Endodermal cell (in vitro differentiated cells): ENCODE results near the gene FAM174C. TPM values are rescaled to one million over a fixed set of nuclear protein-coding genes. Genes with fewer than 3 reads are reported as not detected.

Experiments used
- DNase-seq: peaks from one replicate; pipeline ENCODE4 v3.0.0-alpha.2; 2017
- H3K27ac ChIP-seq: 2 replicates; pipeline ENCODE4 v1.5.1; 2013; ENCODE audit warnings: mild to moderate bottlenecking, low read depth, low read length, moderate library complexity
- H3K27me3 ChIP-seq: 2 replicates; pipeline ENCODE4 v1.6.1; 2013; ENCODE audit warnings: mild to moderate bottlenecking, low read length, moderate library complexity; ENCODE audit not compliant: insufficient read depth, control insufficient read depth, poor library complexity, severe bottlenecking
- H3K36me3 ChIP-seq: 2 replicates; pipeline ENCODE4 v1.7.0; 2013; ENCODE audit warnings: mild to moderate bottlenecking, low read length, moderate library complexity; ENCODE audit not compliant: control insufficient read depth, insufficient read depth
- H3K4me1 ChIP-seq: one replicate; pipeline ENCODE4 v1.7.0; 2013; ENCODE audit warnings: low read length; ENCODE audit not compliant: control insufficient read depth, insufficient read depth
- H3K4me3 ChIP-seq: 2 replicates; pipeline ENCODE4 v1.5.1; 2013; ENCODE audit warnings: mild to moderate bottlenecking, low read length, moderate library complexity
- H3K9ac ChIP-seq: 2 replicates; pipeline ENCODE4 v1.6.1; 2013; ENCODE audit warnings: mild to moderate bottlenecking, low read length, moderate library complexity; ENCODE audit not compliant: poor library complexity, severe bottlenecking; ENCODE audit errors: extremely low read depth
- H3K9me3 ChIP-seq: 2 replicates; pipeline ENCODE4 v1.6.1; 2013; ENCODE audit warnings: mild to moderate bottlenecking, low read length, moderate library complexity; ENCODE audit not compliant: control insufficient read depth
- H3K27ac Mint-ChIP-seq: 2 replicates; pipeline ENCODE4 v1.8.0; 2020; ENCODE audit warnings: mixed read lengths
- H3K27me3 Mint-ChIP-seq: 2 replicates; pipeline ENCODE4 v1.8.0; 2021; ENCODE audit warnings: mild to moderate bottlenecking, mixed read lengths; ENCODE audit not compliant: insufficient read depth
- H3K36me3 Mint-ChIP-seq: 2 replicates; pipeline ENCODE4 v1.8.0; 2020; ENCODE audit warnings: low read depth, mixed read lengths
- H3K4me1 Mint-ChIP-seq: 2 replicates; pipeline ENCODE4 v1.8.0; 2020; ENCODE audit warnings: mixed read lengths
- H3K4me3 Mint-ChIP-seq: 2 replicates; pipeline ENCODE4 v1.8.0; 2020; ENCODE audit warnings: mild to moderate bottlenecking, moderate library complexity, mixed read lengths
- H3K9me3 Mint-ChIP-seq: 2 replicates; pipeline ENCODE4 v1.8.0; 2020; ENCODE audit warnings: mild to moderate bottlenecking, mixed read lengths
- WGBS, 2 experiments: methylation state at CpG; one replicate each; pipeline versions ENCODE4 v1.1.5 to v1.1.7; 2013; ENCODE audit warnings: missing lambda C conversion rate in 2 of 2, mixed read lengths in 1 of 2; ENCODE audit not compliant: insufficient coverage in 1 of 2, insufficient read length in 1 of 2; 5-methylcytosine and 5-hydroxymethylcytosine counted together
- total RNA-seq, 2 donors: library from RNA; stranded (reverse); fragmentation: NEBNext Ultra II Directional in 1 of 2; extraction: Animal tissue kit (Norgen Biotek cat#: 25700) in 1 of 2; gene quantifications; 2 replicates in 1 of 2; 3 replicates in 1 of 2; pipeline ENCODE4 v1.2.1, GENCODE V29; 2021
- TF ChIP-seq, protein P1 (sequence below): fragments of 200-600 bp; sonication (generic); conservative IDR thresholded peaks from 2 replicates; pipeline ENCODE4 v1.5.0; 2021; ENCODE audit warnings: antibody characterized with exemption, mild to moderate bottlenecking

FAM174C gene
- total RNA-seq, 2 donors from 2014 or later = 45.1 to 46.0 TPM

DNA sequence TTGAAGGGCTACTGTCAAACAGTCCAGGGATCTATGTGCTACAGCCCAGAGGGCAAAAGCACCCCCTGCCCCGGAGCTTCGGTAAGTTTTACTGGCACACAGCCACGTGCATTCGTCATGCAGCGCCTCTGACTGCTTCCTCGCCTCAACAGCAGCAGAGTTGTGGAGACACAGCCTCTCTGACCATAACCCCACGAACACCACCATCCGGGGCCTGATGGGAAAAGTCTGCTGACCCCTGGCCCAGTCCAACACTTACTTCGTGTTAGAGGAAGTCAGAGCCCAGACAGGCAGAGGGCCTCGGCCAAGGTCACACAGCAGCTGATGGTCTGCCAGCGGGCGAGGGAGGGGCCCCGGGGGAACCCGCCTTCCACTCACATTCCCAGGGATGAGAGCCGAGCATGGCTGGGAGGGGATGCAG lies 42.7 kb upstream of the FAM174C start:
- H3K4me3 Mint-ChIP-seq = no peak overlapping the region
- peaks cover 10% of the 10 kb centered on the region for H3K36me3 ChIP-seq
- WGBS, 2 experiments = 86 to 92% methylated on average over 4 to 15 of the region's 15 CpGs

DNA sequence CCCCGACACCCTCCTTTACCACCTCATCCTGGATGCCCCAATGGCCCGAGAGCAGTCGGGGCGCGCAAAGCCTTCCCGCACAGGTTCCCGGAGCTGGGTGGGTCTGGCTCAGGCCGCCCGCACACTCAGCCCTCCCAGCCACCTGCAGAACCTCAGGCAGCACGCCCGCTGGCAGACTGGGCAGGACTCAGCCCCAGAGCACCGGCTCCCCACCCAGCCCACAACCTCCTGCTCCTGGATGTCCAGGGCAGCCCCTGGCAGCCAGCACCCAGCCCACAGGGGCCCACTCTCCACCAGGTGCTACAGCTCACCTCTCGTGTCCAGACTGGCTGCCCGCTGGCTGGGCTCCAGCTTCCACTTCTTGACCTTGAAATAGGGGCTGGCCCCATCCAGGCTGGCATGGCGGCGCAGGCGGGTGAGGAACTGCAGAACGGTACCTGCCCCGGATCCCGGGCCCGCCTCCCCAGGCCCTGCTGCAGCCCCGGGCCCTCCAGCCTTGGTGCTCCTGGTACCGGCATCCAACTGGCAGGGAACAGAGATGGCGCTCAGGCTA lies 42.1 kb upstream of the FAM174C start:
- WGBS, 2 experiments = 96% methylated on average over 18 to 24 of the region's 24 CpGs
- no peaks in the 10 kb centered on the region for H3K27me3 Mint-ChIP-seq
- Histone ChIP-seq H3K36me3 (peaks cover 10% of the 10 kb centered on the region), H3K27me3 (no peaks in the 10 kb centered on the region), H3K9me3 (no peaks in the 10 kb centered on the region), H3K4me3 (no peak overlapping the region), H3K27ac (no peak overlapping the region), H3K9ac (no peak overlapping the region), H3K4me1 (no peaks in the 10 kb centered on the region)
- H3K4me1 Mint-ChIP-seq = no peaks in the 10 kb centered on the region
- H3K4me3 Mint-ChIP-seq = no peak overlapping the region
- TF ChIP-seq, protein P1, sequence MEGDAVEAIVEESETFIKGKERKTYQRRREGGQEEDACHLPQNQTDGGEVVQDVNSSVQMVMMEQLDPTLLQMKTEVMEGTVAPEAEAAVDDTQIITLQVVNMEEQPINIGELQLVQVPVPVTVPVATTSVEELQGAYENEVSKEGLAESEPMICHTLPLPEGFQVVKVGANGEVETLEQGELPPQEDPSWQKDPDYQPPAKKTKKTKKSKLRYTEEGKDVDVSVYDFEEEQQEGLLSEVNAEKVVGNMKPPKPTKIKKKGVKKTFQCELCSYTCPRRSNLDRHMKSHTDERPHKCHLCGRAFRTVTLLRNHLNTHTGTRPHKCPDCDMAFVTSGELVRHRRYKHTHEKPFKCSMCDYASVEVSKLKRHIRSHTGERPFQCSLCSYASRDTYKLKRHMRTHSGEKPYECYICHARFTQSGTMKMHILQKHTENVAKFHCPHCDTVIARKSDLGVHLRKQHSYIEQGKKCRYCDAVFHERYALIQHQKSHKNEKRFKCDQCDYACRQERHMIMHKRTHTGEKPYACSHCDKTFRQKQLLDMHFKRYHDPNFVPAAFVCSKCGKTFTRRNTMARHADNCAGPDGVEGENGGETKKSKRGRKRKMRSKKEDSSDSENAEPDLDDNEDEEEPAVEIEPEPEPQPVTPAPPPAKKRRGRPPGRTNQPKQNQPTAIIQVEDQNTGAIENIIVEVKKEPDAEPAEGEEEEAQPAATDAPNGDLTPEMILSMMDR = no peak
- DNase-seq = no peak
- peaks cover 15% of the 10 kb centered on the region for H3K36me3 Mint-ChIP-seq
- H3K27ac Mint-ChIP-seq = no peak overlapping the region
- H3K9me3 Mint-ChIP-seq = no peaks in the 10 kb centered on the region

More for the DNA sequence above, 42.7 kb upstream of the FAM174C start:
- Histone ChIP-seq H3K4me1 (no peaks in the 10 kb centered on the region), H3K9me3 (no peaks in the 10 kb centered on the region), H3K27ac (no peak overlapping the region), H3K9ac (no peak overlapping the region), H3K27me3 (no peaks in the 10 kb centered on the region), H3K4me3 (no peak overlapping the region)
- no peaks in the 10 kb centered on the region for H3K27me3 Mint-ChIP-seq
- peaks cover 17% of the 10 kb centered on the region for H3K36me3 Mint-ChIP-seq
- H3K4me1 Mint-ChIP-seq = no peaks in the 10 kb centered on the region
- H3K27ac Mint-ChIP-seq = no peak overlapping the region
- DNase-seq = no peak
- H3K9me3 Mint-ChIP-seq = no peaks in the 10 kb centered on the region
- TF ChIP-seq, protein P1 = no peak

DNA sequence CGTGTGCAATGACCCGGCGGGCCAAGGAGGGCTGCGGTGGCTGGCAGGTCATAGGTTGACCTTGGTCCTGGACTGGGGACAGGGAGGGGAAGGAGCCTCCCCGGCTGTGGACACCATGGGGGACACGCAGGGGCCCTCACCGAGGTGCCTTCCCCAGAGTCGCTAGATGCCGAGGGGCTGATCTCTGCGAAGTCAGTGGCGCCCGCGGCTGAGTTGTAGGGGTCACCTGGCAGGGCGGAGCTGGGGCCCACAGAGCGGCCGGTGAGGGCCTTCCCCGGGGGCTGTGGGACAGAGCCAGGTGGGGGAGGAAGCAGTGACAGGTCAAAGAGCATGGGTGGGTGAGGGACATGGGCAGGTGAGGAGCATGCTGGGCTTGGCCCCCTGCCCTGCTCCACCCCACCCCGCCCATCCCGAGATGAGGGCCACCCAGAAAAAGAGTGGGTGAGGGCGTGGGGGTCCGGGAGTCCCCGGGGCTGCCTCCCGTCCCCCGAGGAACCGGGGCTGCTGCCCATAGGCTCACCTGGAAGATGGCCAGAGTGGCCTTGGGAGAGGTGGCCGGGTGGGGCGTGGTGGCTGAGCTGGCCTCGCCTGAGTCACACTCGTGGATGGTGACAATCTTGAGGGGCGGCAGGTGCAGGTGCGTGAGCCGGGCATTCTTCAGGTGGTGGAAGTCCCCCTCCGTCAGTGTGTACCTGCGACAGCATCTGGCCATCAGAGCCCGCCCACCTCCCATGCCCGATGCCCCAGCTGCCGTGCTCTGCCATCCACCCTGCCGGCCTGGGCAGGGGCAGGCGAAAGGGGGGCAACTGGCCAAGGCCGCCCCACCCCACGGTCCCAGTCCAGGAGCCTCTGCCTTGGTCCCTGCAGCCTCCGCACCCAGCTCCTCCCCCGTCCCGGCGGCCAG lies 41.0 kb upstream of the FAM174C start:
- DNase-seq = no peak
- H3K36me3 ChIP-seq = peaks cover 10% of the 10 kb centered on the region
- H3K36me3 Mint-ChIP-seq = peaks cover 14% of the 10 kb centered on the region
- H3K27me3 ChIP-seq = no peaks in the 10 kb centered on the region
- no peaks in the 10 kb centered on the region for H3K4me1 ChIP-seq
- H3K9me3 Mint-ChIP-seq = no peaks in the 10 kb centered on the region
- H3K27ac ChIP-seq = no peak overlapping the region
- H3K4me1 Mint-ChIP-seq = peaks cover 4% of the 10 kb centered on the region
- H3K27me3 Mint-ChIP-seq = no peaks in the 10 kb centered on the region
- H3K4me3 ChIP-seq = no peak overlapping the region
- no peak overlapping the region for H3K9ac ChIP-seq
- 94 to 96% methylated on average over 21 to 45 of the region's 45 CpGs for WGBS, 2 experiments
- no peak overlapping the region for H3K4me3 Mint-ChIP-seq
- no peak overlapping the region for H3K27ac Mint-ChIP-seq
- H3K9me3 ChIP-seq = no peaks in the 10 kb centered on the region
- TF ChIP-seq, protein P1 = no peak
